ENCODE data around the gene WT1. TPM values are rescaled to one million over a fixed set of nuclear protein-coding genes. Genes with fewer than 3 reads are reported as not detected.

The WT1 gene
- total and polyA plus RNA-seq, 4 donors, result 0.07 to 0.92 (median 0.47) TPM

DNA sequence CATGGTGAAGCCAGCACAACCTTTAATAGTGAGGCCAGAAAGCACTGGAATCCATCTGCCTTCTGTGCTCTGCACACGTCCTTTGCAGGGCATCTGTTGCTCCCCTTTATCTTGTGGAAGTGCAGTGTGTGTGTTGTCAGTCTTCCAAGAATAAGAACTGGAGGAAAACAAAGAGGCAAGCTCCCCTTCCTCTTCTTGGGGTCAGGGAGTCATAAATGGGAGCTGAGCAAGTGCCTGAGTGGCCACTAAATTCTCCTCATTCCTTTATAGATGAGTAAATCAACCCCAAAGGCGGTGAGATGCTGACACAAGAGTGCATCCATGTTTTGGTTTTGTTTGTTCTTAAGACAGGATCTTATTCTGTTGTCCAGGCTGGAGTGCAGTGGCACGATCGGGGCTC is 38.3 kb downstream of the WT1 start:
- no peak for ATAC-seq (ENCODE audit: insufficient read depth, low FRiP score)
- Histone ChIP-seq H3K27me3 (ENCODE audit: control insufficient read depth in 3 of 3, insufficient read depth in 3 of 3, low read length in 2 of 3) (peaks cover 0 to 30% (median 13%) of the 10 kb centered on the region in 3 donors), H3K9ac (ENCODE audit: insufficient read depth in 1 of 2, low read length in 2 of 2) (no peak overlapping the region), H3K4me3 (no peak overlapping the region), H3K4me1 (ENCODE audit: control insufficient read depth in 5 of 5, insufficient read depth in 5 of 5, low read length in 5 of 5) (peaks cover 0 to 1% (median 0%) of the 10 kb centered on the region in 5 donors), H3K36me3 (ENCODE audit: control insufficient read depth in 4 of 4, insufficient read depth in 4 of 4, low read length in 4 of 4) (no peaks in the 10 kb centered on the region), H3K9me3 (ENCODE audit: control insufficient read depth in 4 of 4, insufficient read depth in 3 of 4, low read length in 3 of 4) (peaks cover 0 to 2% (median 0%) of the 10 kb centered on the region in 4 donors), H3K27ac (ENCODE audit: low read depth in 1 of 2, low read length in 1 of 2) (no peak overlapping the region)
- 82 to 90% methylated on average over 4 of the region's 4 CpGs for WGBS, 2 donors
- no peak for DNase-seq
- TF ChIP-seq, protein P1, sequence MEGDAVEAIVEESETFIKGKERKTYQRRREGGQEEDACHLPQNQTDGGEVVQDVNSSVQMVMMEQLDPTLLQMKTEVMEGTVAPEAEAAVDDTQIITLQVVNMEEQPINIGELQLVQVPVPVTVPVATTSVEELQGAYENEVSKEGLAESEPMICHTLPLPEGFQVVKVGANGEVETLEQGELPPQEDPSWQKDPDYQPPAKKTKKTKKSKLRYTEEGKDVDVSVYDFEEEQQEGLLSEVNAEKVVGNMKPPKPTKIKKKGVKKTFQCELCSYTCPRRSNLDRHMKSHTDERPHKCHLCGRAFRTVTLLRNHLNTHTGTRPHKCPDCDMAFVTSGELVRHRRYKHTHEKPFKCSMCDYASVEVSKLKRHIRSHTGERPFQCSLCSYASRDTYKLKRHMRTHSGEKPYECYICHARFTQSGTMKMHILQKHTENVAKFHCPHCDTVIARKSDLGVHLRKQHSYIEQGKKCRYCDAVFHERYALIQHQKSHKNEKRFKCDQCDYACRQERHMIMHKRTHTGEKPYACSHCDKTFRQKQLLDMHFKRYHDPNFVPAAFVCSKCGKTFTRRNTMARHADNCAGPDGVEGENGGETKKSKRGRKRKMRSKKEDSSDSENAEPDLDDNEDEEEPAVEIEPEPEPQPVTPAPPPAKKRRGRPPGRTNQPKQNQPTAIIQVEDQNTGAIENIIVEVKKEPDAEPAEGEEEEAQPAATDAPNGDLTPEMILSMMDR (IDR thresholded peaks at IDR 0.05; ENCODE audit: control extremely low read depth, extremely low read depth), result no peak

DNA sequence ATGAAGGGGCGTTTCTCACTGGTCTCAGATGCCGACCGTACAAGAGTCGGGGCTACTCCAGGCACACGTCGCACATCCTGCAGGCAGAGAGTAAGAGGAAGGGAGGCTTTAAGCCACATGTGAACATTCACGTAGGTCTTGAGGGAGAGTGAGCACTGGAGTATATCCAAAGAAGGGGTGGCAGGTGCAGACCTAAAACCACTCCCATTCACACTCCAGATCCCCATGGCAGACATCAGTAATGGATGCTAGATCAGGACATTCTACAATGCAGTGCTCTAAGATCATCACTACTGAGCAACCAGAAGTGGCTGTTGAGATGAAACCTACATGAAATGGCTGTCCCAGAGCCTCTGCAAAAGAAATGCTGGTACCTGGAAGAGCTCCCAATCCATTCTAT is 39.0 kb downstream of the WT1 start:
- DNase-seq (no peak), ATAC-seq (ENCODE audit: insufficient read depth, low FRiP score) (no peak)
- Histone ChIP-seq H3K9ac (ENCODE audit: insufficient read depth in 1 of 2, low read length in 2 of 2) (no peak overlapping the region), H3K36me3 (ENCODE audit: control insufficient read depth in 4 of 4, insufficient read depth in 4 of 4, low read length in 4 of 4) (no peaks in the 10 kb centered on the region), H3K27ac (ENCODE audit: low read depth in 1 of 2, low read length in 1 of 2) (no peak overlapping the region), H3K9me3 (ENCODE audit: control insufficient read depth in 4 of 4, insufficient read depth in 3 of 4, low read length in 3 of 4) (peaks cover 0 to 4% (median 0%) of the 10 kb centered on the region in 4 donors), H3K27me3 (ENCODE audit: control insufficient read depth in 3 of 3, insufficient read depth in 3 of 3, low read length in 2 of 3) (peaks cover 0 to 30% (median 13%) of the 10 kb centered on the region in 3 donors), H3K4me1 (ENCODE audit: control insufficient read depth in 5 of 5, insufficient read depth in 5 of 5, low read length in 5 of 5) (peaks cover 0 to 1% (median 0%) of the 10 kb centered on the region in 5 donors), H3K4me3 (no peak overlapping the region)
- WGBS, 2 donors, result 60 to 74% methylated on average over 7 of the region's 7 CpGs
- TF ChIP-seq, protein P1 (IDR thresholded peaks at IDR 0.05; ENCODE audit: control extremely low read depth, extremely low read depth), result no peak

DNA sequence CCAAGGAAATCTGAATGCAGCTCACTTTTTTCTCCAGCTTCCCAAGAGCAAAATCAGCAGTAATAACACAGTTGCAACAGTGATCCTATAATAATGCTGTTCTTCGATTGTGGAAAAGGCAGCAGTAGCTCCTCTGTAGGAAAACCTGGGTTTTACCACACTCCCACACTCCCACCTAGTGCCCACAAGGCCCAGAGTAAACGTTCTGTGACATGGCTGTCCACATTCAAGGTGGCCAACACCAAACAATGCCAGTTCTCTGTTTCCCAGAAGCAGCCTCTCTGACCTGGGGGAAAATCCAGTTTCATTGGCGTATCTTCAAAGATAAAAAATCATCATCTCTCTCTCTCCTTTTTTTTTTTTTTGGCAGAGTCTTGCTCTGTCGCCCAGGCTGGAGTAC is 40.2 kb downstream of the WT1 start:
- Histone ChIP-seq H3K4me3 (no peak overlapping the region), H3K4me1 (ENCODE audit: control insufficient read depth in 5 of 5, insufficient read depth in 5 of 5, low read length in 5 of 5) (peaks cover 0 to under 1% (median 0%) of the 10 kb centered on the region in 5 donors), H3K9ac (ENCODE audit: insufficient read depth in 1 of 2, low read length in 2 of 2) (no peak overlapping the region), H3K27me3 (ENCODE audit: control insufficient read depth in 3 of 3, insufficient read depth in 3 of 3, low read length in 2 of 3) (peaks cover 0 to 18% (median 13%) of the 10 kb centered on the region in 3 donors), H3K27ac (ENCODE audit: low read depth in 1 of 2, low read length in 1 of 2) (no peak overlapping the region), H3K36me3 (ENCODE audit: control insufficient read depth in 4 of 4, insufficient read depth in 4 of 4, low read length in 4 of 4) (no peaks in the 10 kb centered on the region), H3K9me3 (ENCODE audit: control insufficient read depth in 4 of 4, insufficient read depth in 3 of 4, low read length in 3 of 4) (peaks cover 0 to 5% (median 0%) of the 10 kb centered on the region in 4 donors)
- WGBS, 2 donors, result 61 to 71% methylated on average over 4 of the region's 4 CpGs
- ATAC-seq (ENCODE audit: insufficient read depth, low FRiP score), result no peak
- no peak for DNase-seq
- TF ChIP-seq, protein P1 (IDR thresholded peaks at IDR 0.05; ENCODE audit: control extremely low read depth, extremely low read depth), result no peak

GRCh38 chr11:32392840-32393239 is 42.5 kb downstream of the WT1 start:
- DNase-seq (no peak), ATAC-seq (ENCODE audit: insufficient read depth, low FRiP score) (no peak)
- WGBS, 2 donors, result 71 to 82% methylated on average over 2 of the region's 2 CpGs

More at GRCh38 chr11:32392840-32393239, 42.5 kb downstream of the WT1 start:
- peaks cover 0 to 9% (median 4%) of the 10 kb centered on the region in 3 donors for H3K27me3 ChIP-seq (ENCODE audit: control insufficient read depth in 3 of 3, insufficient read depth in 3 of 3, low read length in 2 of 3)
- H3K27ac ChIP-seq (ENCODE audit: low read depth in 1 of 2, low read length in 1 of 2), result no peak overlapping the region
- H3K36me3 ChIP-seq (ENCODE audit: control insufficient read depth in 4 of 4, insufficient read depth in 4 of 4, low read length in 4 of 4), result no peaks in the 10 kb centered on the region
- peaks cover 0 to 7% (median 0%) of the 10 kb centered on the region in 4 donors for H3K9me3 ChIP-seq (ENCODE audit: control insufficient read depth in 4 of 4, insufficient read depth in 3 of 4, low read length in 3 of 4)
- H3K9ac ChIP-seq (ENCODE audit: insufficient read depth in 1 of 2, low read length in 2 of 2), result no peak overlapping the region
- no peaks in the 10 kb centered on the region for H3K4me1 ChIP-seq (ENCODE audit: control insufficient read depth in 5 of 5, insufficient read depth in 5 of 5, low read length in 5 of 5)
- TF ChIP-seq, protein P1 (IDR thresholded peaks at IDR 0.05; ENCODE audit: control extremely low read depth, extremely low read depth), result no peak
- no peak overlapping the region for H3K4me3 ChIP-seq
